GM18951 (cell line): ENCODE data around the gene BTF3L4.
A peak's percentile ranks its signal among the peaks of the same experiment; 100 is the strongest.
"Not testable (repeated sequence)": the region's sequence is repeated elsewhere in the genome, so short reads cannot be mapped to it uniquely, and the experiment has no call there.

Experiments
- POLR2A ChIP-seq: IDR thresholded peaks from 4 replicates; pipeline ENCODE4 v1.6.1; 2011; ENCODE audit warnings: mild to moderate bottlenecking; ENCODE audit not compliant: insufficient read length, insufficient read depth; ENCODE audit errors: extremely low read depth
- in situ Hi-C: fragments of 300-500 bp; cut with MboI; formaldehyde crosslinking; loops from one replicate; pipeline ENCODE4 v1.12.0; 2022; ENCODE audit warnings: low sequenced_read_pairs, mixed read lengths, inconsistent platforms; ENCODE audit not compliant: unreplicated experiment

BTF3L4 gene

DNA sequence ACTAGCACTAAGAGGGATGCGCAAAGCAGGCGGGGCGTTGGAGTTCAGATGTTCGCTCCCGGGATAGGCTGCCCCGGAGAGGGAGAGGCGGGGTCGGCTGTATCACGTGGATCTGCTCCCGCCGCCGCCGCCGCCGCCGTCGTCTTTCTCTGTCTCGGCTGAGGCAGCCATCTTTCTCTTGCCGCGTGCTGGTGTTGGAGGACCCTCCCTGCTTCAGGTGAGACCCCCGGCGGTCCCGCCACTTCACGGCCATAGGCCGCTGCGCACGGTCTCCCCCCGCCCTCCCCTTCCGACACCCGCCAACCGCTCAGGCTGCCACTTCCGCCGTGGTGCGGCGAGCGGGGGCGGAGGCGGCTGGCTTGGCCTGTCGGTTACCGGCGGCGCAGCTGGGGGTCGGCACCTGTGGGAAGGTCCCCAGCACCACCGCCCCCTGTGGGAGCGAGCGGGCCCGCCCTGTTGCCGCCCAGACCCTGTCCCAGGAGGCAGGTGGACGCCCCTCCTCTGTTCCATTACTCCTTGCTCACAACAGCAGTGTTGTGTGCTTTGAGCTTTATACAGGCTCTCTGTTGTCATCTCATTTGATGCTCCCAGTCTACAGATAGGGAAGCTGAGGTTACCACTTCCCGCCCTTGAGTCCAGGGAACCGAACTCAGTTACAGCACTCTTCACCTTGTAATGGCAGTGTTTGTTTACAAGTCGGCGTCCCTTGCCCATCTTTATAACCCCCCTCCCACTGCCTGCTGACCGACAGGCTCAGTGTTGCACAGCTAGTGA is at the start of gene BTF3L4:
Gene BTF3L4 (plus strand): TSS at position 133 of the 774 bp plus-strand sequence. CDS start 3,553 bp downstream, outside the sequence.
- in situ Hi-C loops: no loop called here

DNA sequence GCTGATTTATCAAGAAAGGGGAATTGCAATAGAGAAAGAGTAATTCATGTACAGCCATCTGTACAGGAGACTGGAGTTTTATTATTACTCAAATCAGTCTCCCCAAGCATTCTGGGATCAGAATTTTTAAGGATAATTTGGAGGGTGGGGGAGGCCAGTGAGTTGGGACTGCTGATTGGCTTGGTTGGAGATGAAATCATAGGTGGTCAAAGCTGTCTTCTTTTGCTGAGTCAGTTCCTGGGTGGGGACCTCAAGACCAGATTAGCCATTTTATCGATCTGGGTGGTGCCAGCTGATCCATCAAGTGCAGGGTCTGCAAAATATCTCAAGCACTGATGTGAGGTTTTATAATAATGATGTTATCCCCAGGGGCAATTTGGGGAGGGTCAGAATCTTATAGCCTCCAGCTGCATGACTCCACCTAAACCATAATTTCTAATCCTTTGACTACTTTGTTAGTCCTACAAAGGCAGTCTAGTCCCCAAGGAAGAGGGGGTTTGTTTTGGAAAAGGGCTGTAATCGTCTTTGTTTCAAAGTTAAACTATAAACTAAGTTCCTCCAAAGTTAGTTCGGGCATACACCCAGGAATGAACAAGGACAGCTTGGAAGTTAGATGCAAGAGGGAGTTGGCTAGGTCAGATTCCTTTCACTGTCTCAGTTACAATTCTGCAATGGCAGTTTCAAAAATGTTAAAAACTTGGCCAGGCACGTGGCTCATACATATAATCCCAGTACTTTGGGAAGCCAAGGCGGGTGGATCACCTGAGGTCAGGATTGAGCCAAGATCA is 48.7 kb upstream of the BTF3L4 start:
- TF ChIP-seq POLR2A: no peak
- in situ Hi-C loops: no loop called here

More for the DNA sequence above, at the start of gene BTF3L4:
- peak; percentile 67 for TF ChIP-seq POLR2A

DNA sequence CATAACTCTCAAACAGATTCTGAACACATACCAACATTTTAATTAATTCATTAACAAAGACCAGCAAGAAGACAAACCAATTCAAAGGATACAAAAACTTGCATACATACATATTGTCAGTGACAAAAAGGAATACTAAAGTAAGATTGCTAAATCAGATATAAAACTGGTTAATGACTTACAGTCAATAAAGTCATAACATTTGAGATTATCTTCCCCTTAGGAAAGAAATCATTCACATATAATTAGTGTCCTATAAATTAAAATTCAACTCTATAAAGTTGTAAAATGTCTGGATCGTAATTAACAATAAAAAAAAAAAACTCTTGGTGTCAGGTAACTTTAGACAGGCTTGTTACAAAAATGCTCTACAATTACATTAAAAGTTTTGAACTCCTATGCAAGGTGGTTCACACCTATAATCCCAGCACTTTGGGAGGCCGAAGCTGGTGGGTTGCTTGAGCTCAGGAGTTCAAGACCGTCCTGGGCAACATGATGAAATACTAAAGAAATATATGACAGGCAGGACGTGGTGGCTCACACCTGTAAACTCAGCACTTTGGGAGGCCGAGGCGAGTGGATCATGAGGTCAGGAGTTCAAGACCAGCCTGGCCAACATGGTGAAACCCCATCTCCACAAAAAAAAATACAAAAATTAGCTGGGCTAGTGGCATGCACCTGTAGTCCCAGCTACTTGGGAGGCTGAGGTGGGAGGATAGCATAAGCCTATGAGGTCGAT is 47.9 kb upstream of the BTF3L4 start:
- no peak for TF ChIP-seq POLR2A
- in situ Hi-C loops: no loop called here

DNA sequence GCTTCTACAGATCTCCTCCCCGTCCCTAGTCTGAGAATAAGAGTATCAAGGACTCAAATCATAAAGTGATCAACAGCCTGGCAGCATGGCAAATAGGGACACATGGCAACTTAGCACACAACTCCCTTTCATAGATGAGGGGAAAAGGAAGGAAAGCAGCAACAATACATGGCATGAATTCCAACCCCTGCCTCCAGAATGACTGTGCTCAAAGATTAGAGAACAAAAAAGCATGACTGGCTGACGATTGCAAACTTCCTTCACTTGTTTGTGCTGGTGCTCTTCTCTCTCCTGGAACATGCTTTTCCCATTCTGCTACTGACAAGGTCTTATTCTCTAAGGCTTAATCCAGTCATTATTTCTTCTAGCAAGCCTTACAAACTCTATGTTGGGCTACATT is 34.0 kb upstream of the BTF3L4 start:
- in situ Hi-C loops: no loop called here

DNA sequence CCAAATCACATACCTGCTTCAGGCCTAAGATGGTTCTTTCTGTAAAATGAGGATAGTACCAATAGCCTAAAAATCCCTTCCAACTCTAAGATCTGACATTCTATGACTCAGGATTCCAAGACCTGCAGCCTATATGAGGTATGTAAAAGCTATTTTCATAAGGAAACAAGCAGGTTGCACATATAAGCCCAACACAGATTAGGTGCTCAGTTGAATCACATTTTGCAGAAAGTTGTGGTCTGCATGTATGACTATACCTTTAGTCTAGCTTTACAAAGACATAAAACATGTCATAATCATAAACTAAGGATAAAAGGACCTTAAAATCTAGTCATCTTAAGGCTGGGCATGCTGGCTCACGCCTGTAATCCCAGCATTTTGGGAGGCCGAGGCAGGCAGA is 29.8 kb upstream of the BTF3L4 start:
- in situ Hi-C loops: no loop called here
- no peak for TF ChIP-seq POLR2A

More for the DNA sequence above, 34.0 kb upstream of the BTF3L4 start:
- TF ChIP-seq POLR2A: no peak

DNA sequence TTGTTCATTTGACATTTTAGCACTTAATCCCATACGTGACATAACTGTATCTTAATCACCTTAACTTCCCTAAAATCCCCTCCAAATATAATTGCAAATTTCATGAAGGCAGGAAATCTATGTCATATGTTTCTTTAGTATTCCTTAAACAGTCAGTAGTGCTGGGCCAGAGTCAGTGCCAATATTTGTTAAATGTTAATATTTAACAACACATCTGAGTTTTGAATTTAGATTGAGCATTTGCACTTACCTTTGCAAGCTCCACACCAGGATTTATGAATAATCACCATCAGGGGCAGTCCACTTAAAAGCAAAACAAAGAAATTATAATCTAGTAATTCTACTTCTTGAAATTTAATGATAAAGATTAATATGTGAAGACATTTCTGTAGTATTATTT is 27.8 kb upstream of the BTF3L4 start:
- no peak for TF ChIP-seq POLR2A
- in situ Hi-C loops: no loop called here

DNA sequence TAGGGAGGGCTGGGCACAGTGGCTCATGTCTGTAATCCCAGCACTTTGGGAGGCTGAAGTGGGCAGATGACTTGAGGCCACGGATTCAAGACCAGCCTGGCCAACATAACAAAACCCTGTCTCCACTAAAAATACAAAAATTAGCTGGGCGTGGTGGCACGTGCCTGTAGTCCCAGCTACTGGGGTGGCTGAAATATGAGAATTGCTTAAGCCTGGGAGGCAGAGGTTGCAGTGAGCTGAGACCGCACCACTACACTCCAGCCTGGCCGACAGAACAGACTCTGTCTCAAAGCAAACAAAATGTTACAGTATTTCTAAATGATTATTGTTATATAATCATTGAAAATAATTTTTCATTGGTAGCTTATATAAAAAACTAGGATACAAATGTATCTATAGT is 27.3 kb upstream of the BTF3L4 start:
- in situ Hi-C loops: not testable (repeated sequence)

DNA sequence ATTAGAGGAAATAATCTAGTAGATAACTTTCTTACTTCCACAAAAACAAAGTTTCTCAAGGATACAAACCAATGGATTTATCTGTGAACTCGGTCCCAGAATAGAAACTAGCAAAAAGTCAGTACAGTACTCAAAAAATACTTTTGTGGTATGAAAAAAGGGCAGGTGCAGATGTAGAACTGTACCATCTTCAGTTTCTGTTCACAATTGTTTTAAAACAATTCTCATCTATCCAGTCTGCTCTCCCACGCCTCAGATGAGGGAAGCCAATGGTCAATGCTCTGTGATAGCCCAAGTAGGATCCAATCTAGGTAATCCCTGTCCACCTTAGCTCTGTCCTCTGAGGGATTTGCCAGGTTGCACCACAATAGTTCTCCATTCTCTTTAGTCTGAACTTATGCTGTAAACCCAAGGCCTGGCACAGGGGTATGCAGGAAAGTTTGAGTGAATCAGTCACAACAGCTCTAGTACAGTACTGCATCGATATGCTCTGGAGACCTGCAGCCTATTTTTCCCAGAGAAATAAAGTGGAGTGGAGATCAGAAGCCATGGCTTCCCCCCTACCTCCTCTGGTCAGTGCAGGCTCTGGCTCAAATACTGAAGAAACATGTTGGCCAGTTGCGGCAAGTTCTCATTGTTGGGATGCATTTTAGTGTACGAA is 23.8 kb upstream of the BTF3L4 start:
- in situ Hi-C loops: no loop called here
- no peak for TF ChIP-seq POLR2A

DNA sequence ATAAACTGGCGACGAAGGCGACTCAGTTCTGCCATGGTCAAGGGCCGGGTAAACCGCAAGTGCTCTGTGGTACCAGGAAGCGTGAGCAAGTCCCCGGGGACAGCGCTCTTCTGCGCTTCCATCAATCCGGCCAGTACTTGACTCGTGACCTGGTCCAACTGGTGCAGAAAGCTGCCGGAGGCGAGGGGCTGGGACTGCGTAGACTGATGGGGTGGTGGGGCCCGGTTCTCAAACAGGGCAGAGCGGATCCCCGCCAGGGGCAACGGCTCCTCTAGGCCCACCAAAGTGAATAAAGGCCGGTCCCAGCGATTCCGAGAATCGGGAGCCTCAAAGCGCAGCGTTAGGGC is 23.3 kb upstream of the BTF3L4 start:
- in situ Hi-C loops: no loop called here
- TF ChIP-seq POLR2A: no peak

DNA sequence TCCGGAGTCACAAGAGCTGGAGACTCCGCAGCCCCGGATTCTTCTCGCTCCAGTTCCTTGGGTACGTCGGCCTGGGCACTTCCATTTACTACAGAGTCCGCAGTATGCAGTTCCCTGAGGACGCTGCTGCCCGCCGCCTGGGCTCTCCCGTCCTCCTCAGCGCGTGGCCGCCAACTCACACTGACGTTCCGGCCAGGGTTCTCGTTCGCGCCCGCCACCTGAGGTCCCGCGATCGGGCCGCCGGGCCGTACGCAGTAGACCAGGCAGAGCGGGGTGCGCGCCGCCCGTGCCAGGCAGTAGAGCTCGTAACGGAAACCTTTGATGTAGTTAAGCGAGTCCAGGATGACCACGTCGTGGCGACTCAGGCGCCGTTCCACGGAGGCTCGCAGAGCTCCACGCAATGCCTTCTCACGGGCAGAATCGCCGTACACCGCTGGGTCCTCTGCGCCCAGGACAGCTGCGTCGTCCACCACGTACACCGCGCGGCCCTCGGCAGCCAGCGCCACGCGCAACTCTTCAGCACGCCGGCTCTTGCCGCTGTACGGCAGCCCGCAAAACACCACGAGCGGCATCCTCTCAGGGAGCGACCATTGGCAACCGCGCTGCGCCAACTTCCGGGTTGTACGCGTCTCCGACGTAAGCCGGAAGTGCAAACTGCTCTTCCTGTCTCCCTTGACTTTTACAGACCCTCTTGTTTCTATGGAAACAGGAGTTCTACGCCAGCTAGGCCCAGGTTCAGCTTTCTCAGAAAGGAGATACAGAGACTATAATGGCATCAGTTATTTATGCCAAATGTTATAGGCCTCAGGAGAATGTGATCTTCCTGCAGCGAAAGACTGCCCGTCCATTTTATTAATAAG is 22.7 kb upstream of the BTF3L4 start, which contains the start of gene KTI12:
Gene KTI12 (minus strand): TSS at position 621 of the 860 bp plus-strand sequence. CDS start 49 bp downstream, at position 572.
- in situ Hi-C loops: no loop called here
- TF ChIP-seq POLR2A: peak; percentile 90

DNA sequence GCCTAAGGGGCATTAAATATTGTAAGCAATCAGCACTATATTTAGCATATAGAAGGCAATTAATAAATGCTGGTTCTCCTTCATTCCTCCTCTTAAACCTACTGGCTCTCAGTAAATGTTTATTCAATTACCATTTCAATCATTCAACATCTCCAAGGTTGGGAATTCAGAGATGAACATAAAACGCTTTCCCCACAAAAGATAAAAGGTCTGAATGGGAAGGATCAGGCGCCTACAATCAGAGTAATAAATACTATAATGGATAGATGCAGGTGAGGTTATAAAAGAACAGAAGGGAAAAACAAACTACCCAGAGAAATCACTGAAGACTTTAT is 22.1 kb upstream of the BTF3L4 start:
- in situ Hi-C loops: no loop called here
- no peak for TF ChIP-seq POLR2A

DNA sequence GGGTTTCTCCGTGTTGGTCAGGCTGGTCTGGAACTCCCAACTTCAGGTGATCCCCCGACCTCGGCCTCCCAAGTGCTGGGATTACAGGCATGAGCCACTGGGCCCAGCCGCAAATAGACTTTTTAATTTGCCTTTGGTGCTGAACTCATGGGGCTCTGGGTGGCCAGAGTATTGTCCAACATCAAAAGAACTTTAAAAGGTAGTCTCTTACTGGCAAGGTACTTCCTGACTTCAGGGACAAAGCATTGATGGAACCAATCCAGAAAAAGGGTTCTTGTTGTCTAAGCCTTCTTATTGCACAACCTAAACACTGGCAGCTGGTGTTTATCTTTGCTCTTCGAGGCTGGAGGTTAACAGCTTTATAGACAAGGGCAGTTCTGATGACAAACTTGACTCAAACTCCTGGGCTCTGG is 18.7 kb upstream of the BTF3L4 start:
- TF ChIP-seq POLR2A: no peak
- in situ Hi-C loops: no loop called here
